ENCODE results near the gene FNBP1. TPM values are rescaled to one million over a fixed set of nuclear protein-coding genes. Genes with fewer than 3 reads are reported as not detected.
A peak's percentile ranks its signal among the peaks of the same experiment; 100 is the strongest.

FNBP1 gene
- total RNA-seq, 1 experiment from 2014 or later: 43.6 TPM

DNA sequence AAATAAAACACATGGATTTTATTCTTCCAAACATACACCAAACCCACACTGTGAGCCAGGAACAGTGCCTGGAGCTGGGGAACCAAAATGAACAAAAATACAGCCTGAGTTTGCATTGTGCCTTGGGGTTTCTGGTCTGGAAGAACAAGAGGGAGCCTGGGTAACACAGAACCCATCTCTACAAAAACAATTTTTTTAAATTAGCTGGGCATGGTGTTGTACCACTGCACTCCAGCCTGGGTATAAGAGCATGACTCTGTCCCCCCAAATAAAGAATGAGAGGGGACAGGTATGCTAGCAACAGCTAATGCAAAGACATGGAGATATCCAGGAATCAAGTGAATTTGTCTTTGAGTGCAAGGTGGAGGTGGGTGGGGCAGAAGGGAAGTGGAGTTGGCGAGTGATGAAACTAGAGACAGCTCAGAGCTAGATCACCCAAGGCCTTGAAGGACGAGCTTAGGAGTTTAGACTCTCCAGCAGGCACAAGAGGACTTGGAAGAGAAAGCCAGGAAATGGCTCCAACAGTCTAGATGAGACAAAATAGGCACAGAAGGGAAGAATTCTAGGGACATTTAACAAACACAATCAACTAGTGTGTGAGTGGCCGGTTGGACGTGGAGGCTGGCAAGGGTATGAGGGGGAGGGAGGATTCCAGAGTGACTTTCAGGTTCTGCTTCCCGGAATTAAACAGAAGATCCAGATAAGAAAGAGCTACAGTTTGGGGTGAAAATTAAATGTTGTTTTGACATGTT, 47.4 kb downstream of the FNBP1 start:
- Mint-ChIP-seq H3K4me3 (no peak overlapping the region), H3K4me1 (peaks cover 13% of the 10 kb centered on the region), H3K27ac (peak overlapping the region; percentile 69), H3K27me3 (ENCODE audit: low read depth) (no peaks in the 10 kb centered on the region), H3K36me3 (peaks cover 5% of the 10 kb centered on the region), H3K9me3 (no peaks in the 10 kb centered on the region)
- CTCF ChIA-PET: interaction anchor here (0.9 kb wide), 1 partner anchor 269 kb away, joined by 3 read pairs; no protein-coding TSS in a partner anchor
- ATAC-seq (no peak; the same call in 1 of the 2 replicates), DNase-seq (ENCODE audit: low spot score) (no peak)
- POLR2A ChIA-PET: interaction anchor here (0.6 kb wide), 1 partner anchor 9 kb away, joined by 5 read pairs; no protein-coding TSS in a partner anchor
- TF ChIP-seq, protein P1, sequence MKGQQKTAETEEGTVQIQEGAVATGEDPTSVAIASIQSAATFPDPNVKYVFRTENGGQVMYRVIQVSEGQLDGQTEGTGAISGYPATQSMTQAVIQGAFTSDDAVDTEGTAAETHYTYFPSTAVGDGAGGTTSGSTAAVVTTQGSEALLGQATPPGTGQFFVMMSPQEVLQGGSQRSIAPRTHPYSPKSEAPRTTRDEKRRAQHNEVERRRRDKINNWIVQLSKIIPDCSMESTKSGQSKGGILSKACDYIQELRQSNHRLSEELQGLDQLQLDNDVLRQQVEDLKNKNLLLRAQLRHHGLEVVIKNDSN (CRISPR knock-in tag; IDR thresholded peaks at IDR 0.05): no peak
- TF ChIP-seq ZNF671 (CRISPR knock-in tag; IDR thresholded peaks at IDR 0.05): no peak
- TF ChIP-seq ETV6 (CRISPR knock-in tag; IDR thresholded peaks at IDR 0.05): no peak
- TF ChIP-seq SMAD4 (CRISPR knock-in tag; IDR thresholded peaks at IDR 0.05): no peak
- TF ChIP-seq, protein P2, sequence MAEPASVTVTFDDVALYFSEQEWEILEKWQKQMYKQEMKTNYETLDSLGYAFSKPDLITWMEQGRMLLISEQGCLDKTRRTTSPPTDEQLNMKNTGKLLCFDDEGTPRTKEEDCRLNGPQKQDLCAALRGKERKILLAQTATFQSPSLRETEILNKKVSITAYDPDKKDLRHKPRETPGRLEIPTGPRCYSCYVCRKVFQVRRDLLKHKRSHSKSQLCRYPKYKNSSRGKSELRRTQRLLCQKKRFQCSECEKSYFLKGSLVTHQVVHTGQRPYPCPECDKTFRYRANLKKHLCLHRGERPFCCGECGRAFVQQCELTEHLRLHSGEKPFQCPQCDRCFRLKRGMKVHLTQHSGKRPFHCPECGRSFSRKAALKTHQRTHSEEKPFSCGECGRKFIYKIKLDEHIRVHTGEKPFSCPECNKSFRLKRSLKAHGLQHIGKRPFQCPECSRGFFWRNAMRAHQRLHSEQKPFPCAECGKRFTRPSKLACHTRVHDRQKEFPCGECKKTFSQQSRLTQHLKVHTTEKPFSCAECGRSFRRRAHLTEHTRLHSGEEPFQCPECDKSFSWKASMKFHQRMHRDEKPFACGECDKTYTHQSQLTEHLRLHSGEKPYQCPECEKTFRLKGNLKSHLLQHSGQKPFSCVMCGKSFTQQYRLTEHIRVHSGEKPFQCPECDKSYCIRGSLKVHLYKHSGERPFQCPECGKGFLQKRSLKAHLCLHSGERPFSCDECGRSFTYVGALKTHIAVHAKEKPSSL (CRISPR knock-in tag; conservative IDR thresholded peaks at IDR 0.05): no peak
- TF ChIP-seq NFATC4 (CRISPR knock-in tag; IDR thresholded peaks at IDR 0.05): no peak
- no peak for TF ChIP-seq NR3C1 (CRISPR knock-in tag; conservative IDR thresholded peaks at IDR 0.05; ENCODE audit: low read depth)
- TF ChIP-seq, protein P3, sequence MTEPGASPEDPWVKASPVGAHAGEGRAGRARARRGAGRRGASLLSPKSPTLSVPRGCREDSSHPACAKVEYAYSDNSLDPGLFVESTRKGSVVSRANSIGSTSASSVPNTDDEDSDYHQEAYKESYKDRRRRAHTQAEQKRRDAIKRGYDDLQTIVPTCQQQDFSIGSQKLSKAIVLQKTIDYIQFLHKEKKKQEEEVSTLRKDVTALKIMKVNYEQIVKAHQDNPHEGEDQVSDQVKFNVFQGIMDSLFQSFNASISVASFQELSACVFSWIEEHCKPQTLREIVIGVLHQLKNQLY (CRISPR knock-in tag; IDR thresholded peaks at IDR 0.05): no peak
- TF ChIP-seq, protein P4, sequence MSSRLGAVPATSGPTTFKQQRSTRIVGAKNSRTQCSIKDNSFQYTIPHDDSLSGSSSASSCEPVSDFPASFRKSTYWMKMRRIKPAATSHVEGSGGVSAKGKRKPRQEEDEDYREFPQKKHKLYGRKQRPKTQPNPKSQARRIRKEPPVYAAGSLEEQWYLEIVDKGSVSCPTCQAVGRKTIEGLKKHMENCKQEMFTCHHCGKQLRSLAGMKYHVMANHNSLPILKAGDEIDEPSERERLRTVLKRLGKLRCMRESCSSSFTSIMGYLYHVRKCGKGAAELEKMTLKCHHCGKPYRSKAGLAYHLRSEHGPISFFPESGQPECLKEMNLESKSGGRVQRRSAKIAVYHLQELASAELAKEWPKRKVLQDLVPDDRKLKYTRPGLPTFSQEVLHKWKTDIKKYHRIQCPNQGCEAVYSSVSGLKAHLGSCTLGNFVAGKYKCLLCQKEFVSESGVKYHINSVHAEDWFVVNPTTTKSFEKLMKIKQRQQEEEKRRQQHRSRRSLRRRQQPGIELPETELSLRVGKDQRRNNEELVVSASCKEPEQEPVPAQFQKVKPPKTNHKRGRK (CRISPR knock-in tag; IDR thresholded peaks at IDR 0.05; ENCODE audit: borderline replicate concordance): no peak
- TF ChIP-seq GRHL2 (CRISPR knock-in tag; IDR thresholded peaks at IDR 0.05; ENCODE audit: insufficient replicate concordance, severe bottlenecking): no peak
- TF ChIP-seq TEAD1 (CRISPR knock-in tag; IDR thresholded peaks at IDR 0.05): no peak
- TF ChIP-seq ATF1 (CRISPR knock-in tag; IDR thresholded peaks at IDR 0.05): no peak
- TF ChIP-seq, protein P5, sequence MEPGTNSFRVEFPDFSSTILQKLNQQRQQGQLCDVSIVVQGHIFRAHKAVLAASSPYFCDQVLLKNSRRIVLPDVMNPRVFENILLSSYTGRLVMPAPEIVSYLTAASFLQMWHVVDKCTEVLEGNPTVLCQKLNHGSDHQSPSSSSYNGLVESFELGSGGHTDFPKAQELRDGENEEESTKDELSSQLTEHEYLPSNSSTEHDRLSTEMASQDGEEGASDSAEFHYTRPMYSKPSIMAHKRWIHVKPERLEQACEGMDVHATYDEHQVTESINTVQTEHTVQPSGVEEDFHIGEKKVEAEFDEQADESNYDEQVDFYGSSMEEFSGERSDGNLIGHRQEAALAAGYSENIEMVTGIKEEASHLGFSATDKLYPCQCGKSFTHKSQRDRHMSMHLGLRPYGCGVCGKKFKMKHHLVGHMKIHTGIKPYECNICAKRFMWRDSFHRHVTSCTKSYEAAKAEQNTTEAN (CRISPR knock-in tag; IDR thresholded peaks at IDR 0.05): no peak
- TF ChIP-seq, protein P6, sequence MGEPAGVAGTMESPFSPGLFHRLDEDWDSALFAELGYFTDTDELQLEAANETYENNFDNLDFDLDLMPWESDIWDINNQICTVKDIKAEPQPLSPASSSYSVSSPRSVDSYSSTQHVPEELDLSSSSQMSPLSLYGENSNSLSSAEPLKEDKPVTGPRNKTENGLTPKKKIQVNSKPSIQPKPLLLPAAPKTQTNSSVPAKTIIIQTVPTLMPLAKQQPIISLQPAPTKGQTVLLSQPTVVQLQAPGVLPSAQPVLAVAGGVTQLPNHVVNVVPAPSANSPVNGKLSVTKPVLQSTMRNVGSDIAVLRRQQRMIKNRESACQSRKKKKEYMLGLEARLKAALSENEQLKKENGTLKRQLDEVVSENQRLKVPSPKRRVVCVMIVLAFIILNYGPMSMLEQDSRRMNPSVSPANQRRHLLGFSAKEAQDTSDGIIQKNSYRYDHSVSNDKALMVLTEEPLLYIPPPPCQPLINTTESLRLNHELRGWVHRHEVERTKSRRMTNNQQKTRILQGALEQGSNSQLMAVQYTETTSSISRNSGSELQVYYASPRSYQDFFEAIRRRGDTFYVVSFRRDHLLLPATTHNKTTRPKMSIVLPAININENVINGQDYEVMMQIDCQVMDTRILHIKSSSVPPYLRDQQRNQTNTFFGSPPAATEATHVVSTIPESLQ (CRISPR knock-in tag; IDR thresholded peaks at IDR 0.05): no peak
- no peak for TF ChIP-seq FOXJ3 (CRISPR knock-in tag; IDR thresholded peaks at IDR 0.05; ENCODE audit: borderline replicate concordance)
- no peak for TF ChIP-seq SMAD3 (CRISPR knock-in tag; IDR thresholded peaks at IDR 0.05; ENCODE audit: borderline replicate concordance)
- TF ChIP-seq RELA (CRISPR knock-in tag; IDR thresholded peaks at IDR 0.05; ENCODE audit: borderline replicate concordance): no peak
- TF ChIP-seq OVOL2 (CRISPR knock-in tag; IDR thresholded peaks at IDR 0.05; ENCODE audit: borderline replicate concordance): no peak
- no peak for TF ChIP-seq KAT7 (CRISPR knock-in tag; IDR thresholded peaks at IDR 0.05; ENCODE audit: borderline replicate concordance)
